ENCODE results near the gene PM20D2. TPM values are rescaled to one million over a fixed set of nuclear protein-coding genes. Genes with fewer than 3 reads are reported as not detected.

Gene PM20D2
- polyA plus RNA-seq, 12 donors, result 23.1 to 327 (median 46.5) TPM

DNA sequence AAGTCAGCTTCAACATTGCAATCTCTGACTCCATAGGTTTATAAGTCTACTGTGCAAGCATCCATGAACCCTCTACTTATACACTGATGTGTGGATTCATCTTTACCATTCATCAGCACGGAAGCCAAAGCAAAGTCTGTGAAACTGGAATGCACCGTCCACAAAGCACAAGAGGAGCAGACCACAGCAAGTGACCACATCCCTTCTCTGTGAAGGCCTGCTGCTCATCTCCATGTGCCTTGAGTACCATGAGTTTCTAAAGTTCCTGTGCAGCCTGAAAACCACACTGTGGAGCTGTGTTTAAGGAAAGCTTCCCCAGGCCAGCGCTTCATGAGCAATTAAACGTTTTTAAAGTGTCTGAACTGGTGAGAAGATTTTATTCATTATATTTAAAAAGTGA is 51.3 kb downstream of the PM20D2 start:
- no peak for DNase-seq

DNA sequence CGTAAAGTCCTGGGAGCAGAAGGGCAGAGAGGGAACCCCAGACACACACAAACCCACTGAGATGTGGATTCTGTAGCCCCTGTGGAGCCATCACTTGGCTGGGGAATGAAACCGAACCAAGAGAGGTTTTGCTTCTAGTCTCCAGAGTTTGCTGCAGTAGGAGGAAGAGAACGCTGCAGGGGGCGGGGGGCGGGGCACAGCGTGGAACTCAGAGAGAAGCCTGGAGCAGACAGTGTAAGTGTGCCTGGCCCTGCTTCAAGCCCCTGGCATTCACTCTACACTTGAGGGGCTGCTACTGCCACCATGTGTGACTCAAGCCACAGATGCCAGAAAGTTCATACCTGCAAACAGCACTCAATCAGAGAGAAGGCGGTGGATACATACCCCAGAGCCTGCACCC is 52.4 kb downstream of the PM20D2 start:
- no peak for DNase-seq

DNA sequence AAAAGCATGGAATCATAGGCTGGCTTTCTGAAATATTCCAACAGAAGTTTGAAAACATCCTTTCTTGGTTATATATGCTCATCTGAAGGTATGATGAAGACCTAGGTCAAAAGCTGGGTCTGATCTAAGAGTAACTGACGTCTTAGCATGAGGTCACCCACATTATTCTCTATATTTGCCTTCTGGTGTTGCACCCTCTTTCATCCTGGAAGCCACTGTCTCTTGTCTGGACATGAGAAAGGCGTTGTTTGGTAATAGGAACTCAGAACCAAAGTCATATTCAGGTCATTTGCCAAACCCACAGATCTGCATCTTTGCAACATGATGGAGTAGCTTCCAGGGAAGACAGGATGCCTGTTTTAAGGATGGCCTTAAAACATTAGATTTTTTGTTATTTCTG is 53.7 kb downstream of the PM20D2 start:
- no peak for DNase-seq

DNA sequence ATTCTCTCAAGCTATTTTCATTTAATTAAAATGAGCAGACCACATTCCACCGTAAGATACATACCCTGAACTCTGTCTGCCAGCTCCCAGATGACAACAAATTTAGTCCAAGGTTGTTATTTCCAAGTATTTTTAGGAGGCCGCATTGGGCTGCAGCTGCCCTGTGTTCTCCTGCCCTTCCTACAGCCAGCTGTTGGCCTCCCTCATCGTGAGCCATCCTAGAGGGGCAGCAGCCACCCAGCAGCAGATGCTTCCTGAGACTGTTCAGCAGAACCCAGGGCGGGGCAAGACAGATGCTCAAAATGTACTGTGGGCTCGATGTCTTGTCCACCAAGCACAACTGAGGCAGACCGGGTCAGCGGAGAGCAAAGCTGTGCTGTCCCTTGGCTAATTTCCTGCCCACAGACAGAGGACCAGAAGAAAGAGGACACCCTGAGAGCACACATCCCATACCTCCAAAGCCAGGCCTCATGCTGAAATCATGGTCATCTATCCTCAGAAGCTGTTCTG is 54.9 kb downstream of the PM20D2 start:
- DNase-seq, result no peak

DNA sequence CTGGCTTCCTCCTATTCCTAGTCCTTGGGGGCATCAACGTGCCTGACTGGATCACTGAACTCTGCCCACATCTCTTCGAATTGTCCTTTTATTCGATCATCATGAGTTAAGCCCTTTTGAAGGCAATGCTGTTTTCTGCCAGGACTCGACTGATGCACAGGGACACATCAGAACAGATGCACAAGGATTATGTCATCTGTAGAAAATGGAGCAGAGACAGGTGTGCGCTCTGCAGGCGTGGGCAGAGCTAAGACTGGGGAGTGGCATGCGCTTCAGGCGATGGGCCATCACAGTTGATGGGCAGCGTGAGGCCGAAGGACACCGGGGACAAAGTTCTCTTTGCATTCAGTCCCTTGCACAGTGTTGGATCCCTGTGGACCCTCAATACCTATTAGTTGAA is 58.2 kb downstream of the PM20D2 start:
- no peak for DNase-seq

DNA sequence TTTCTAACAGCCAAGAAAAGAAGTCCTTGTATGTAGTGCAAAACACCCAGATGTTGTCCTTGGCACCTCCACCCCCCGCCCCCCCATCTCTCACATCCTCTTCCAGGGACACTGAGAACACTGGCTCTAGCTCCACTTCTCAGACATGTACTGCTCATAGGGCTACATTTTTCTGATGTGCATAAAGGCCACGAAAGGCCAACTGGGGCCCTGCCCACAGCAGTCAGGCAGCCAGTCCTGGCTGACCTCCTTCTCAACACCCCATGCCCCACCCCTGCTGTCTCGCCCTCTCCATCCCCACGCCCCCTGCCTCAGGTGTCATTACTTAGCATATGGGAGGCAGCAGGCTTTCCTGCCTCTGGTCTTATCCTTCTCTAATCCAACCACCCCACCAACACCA is 60.0 kb downstream of the PM20D2 start:
- DNase-seq, result no peak

DNA sequence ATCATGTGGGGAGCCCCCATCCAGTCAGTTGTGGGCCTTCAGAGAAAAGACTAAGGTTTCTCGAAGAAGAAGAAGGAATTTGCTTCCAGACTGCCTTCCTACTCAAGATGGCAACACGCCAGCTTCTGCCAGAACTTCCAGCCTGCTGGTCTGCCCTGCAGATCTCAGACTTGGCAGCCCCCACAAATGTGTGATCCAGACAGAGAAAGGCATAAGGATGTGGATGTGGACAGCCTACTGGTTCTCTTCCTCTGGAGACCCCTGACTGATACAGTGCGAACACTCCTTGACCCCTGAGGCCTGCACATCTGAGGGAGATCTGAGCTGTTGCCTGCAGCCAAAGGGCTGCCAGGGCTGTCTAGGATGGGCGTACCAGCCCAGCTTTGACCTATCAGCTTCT is 62.7 kb downstream of the PM20D2 start:
- no peak for DNase-seq

- no peak for DNase-seq
These were observed 63.6 kb downstream of the PM20D2 start for GRCh38 chr6:89209457-89209856.

DNA sequence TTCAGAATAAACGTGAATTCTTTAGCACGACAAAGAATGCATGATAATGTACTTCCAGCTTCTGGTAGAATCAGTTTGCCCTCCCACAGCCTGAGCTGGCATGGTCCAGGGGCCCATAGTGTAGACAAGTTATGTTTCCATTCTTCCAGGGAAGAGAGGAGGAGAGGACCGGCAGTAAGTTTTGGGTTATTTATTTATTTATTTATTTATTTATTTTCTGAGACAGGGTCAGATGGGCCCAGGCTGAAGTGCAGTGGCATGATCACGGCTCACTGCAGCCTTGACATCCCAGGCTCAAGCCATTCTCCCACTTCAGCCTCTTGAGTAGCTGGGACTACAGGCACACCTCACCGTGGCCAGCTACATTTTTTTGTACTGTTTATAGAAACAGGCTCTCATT is 66.6 kb downstream of the PM20D2 start:
- DNase-seq, result no peak

DNA sequence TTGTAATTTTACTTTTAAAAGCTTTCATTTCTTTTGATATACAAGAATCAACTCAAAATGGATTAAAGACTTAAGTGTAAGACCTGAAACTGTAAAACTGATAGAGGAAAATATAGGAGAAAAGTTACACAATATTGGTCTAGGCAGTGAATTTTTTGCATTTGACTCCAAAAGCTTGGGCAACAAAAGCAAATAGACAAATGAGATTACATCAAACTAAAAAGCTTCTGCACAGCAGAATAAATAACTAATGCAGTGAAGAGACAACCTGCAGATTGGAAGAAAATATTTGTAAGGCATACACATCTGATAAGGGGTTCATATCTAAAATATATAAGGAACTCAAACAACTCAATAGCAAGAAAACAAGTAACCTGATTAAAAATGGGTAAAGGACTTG is 68.3 kb downstream of the PM20D2 start:
- DNase-seq, result no peak

Other genes starting within 250 kb of the PM20D2 start
- gene RNGTT, start 182.4 kb upstream of the PM20D2 start, polyA plus RNA-seq (ENCODE audit: insufficient read length in 12 of 12), result 10 to 100 TPM in 10 of 12 donors, 1 to 10 TPM in 1, not detected in 1; 9.8 to 17.2 (median 12.5) TPM
- gene PNRC1, start 65.3 kb upstream of the PM20D2 start, polyA plus RNA-seq (ENCODE audit: insufficient read length in 12 of 12), result 100 to 1,000 TPM in 7 of 12 donors, 10 to 100 TPM in 4, not detected in 1; 86.1 to 137 (median 109) TPM
- gene SRSF12, start 28.0 kb upstream of the PM20D2 start, polyA plus RNA-seq (ENCODE audit: insufficient read length in 12 of 12), result 1 to 10 TPM in 10 of 12 donors, not detected in 2; 2.7 to 5.6 (median 4.0) TPM
- 1 to 10 TPM in 6 of 12 donors, under 1 TPM in 4, not detected in 2; 0.44 to 1.6 (median 1.1) TPM for gene GABRR1, start 71.3 kb downstream of the PM20D2 start, polyA plus RNA-seq (ENCODE audit: insufficient read length in 12 of 12)
- 1 to 10 TPM in 7 of 12 donors, under 1 TPM in 3, not detected in 2; 0.37 to 4.1 (median 1.4) TPM for gene GABRR2, start 169.2 kb downstream of the PM20D2 start, polyA plus RNA-seq (ENCODE audit: insufficient read length in 12 of 12)
- 10 to 100 TPM in 11 of 12 donors, not detected in 1; 36.8 to 50.7 (median 45.2) TPM for gene UBE2J1, start 206.7 kb downstream of the PM20D2 start, polyA plus RNA-seq (ENCODE audit: insufficient read length in 12 of 12)